ENCODE results near the gene TYR. TPM values are rescaled to one million over a fixed set of nuclear protein-coding genes. Genes with fewer than 3 reads are reported as not detected.

Gene TYR
- total RNA-seq (not detected), polyA plus RNA-seq (not detected)
- long read RNA-seq, donor 1, result 0 reads
- long read RNA-seq, donor 2, result 0 reads
- long read RNA-seq, donor 3, result 0 reads
- long read RNA-seq, donor 4, result 0 reads
- long read RNA-seq, donor 5, result 0 reads

DNA sequence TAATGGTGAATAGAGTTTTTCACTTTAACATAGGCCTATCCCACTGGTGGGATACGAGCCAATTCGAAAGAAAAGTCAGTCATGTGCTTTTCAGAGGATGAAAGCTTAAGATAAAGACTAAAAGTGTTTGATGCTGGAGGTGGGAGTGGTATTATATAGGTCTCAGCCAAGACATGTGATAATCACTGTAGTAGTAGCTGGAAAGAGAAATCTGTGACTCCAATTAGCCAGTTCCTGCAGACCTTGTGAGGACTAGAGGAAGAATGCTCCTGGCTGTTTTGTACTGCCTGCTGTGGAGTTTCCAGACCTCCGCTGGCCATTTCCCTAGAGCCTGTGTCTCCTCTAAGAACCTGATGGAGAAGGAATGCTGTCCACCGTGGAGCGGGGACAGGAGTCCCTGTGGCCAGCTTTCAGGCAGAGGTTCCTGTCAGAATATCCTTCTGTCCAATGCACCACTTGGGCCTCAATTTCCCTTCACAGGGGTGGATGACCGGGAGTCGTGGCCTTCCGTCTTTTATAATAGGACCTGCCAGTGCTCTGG, at the start of gene TYR:
Gene TYR (plus strand): TSS at position 185 of the 541 bp plus-strand sequence. CDS start 79 bp downstream, at position 264.
- WGBS, 2 donors, result 89 to 90% methylated on average over 8 of the region's 8 CpGs
- Histone ChIP-seq H3K36me3 (ENCODE audit: control insufficient read depth in 4 of 4, insufficient read depth in 4 of 4, low read length in 4 of 4) (no peaks in the 10 kb centered on the region), H3K9ac (ENCODE audit: insufficient read depth in 1 of 2, low read length in 2 of 2) (no peak within 1 kb of the TSS), H3K4me1 (ENCODE audit: control insufficient read depth in 5 of 5, insufficient read depth in 5 of 5, low read length in 5 of 5) (no peaks in the 10 kb centered on the region), H3K4me3 (no peak within 1 kb of the TSS), H3K9me3 (ENCODE audit: control insufficient read depth in 4 of 4, insufficient read depth in 3 of 4, low read length in 3 of 4) (no peaks in the 10 kb centered on the region), H3K27me3 (ENCODE audit: control insufficient read depth in 3 of 3, insufficient read depth in 3 of 3, low read length in 2 of 3) (no peaks in the 10 kb centered on the region), H3K27ac (ENCODE audit: low read depth in 1 of 2, low read length in 1 of 2) (no peak within 1 kb of the TSS)
- TF ChIP-seq, protein P1, sequence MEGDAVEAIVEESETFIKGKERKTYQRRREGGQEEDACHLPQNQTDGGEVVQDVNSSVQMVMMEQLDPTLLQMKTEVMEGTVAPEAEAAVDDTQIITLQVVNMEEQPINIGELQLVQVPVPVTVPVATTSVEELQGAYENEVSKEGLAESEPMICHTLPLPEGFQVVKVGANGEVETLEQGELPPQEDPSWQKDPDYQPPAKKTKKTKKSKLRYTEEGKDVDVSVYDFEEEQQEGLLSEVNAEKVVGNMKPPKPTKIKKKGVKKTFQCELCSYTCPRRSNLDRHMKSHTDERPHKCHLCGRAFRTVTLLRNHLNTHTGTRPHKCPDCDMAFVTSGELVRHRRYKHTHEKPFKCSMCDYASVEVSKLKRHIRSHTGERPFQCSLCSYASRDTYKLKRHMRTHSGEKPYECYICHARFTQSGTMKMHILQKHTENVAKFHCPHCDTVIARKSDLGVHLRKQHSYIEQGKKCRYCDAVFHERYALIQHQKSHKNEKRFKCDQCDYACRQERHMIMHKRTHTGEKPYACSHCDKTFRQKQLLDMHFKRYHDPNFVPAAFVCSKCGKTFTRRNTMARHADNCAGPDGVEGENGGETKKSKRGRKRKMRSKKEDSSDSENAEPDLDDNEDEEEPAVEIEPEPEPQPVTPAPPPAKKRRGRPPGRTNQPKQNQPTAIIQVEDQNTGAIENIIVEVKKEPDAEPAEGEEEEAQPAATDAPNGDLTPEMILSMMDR (IDR thresholded peaks at IDR 0.05; ENCODE audit: control extremely low read depth, extremely low read depth), result no peak
- ATAC-seq (ENCODE audit: insufficient read depth, low FRiP score) (no peak), DNase-seq (no peak)

DNA sequence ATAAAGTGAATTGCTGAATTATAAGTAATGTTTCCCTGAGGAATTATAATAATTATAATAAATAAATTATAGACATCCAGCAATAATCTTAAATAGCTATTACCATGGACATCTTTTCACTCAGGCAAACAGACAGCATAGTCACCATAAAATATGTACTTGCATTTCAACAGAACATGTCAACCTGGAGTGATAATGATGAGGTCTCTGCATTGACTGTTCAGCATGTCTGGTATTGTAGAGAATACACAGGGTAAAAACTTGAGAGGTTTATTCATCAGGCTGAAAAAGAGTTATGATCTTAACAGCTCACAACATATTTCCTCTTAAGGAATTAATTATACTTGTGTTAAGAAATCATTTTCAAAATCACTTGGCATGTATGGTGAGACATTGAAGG, 41.1 kb upstream of the TYR start:
- H3K4me3 ChIP-seq, result no peak overlapping the region
- ATAC-seq (ENCODE audit: insufficient read depth, low FRiP score), result no peak
- H3K27ac ChIP-seq (ENCODE audit: low read depth in 1 of 2, low read length in 1 of 2), result no peak overlapping the region
- no peaks in the 10 kb centered on the region for H3K9me3 ChIP-seq (ENCODE audit: control insufficient read depth in 4 of 4, insufficient read depth in 3 of 4, low read length in 3 of 4)
- no peaks in the 10 kb centered on the region for H3K27me3 ChIP-seq (ENCODE audit: control insufficient read depth in 3 of 3, insufficient read depth in 3 of 3, low read length in 2 of 3)
- TF ChIP-seq, protein P1 (IDR thresholded peaks at IDR 0.05; ENCODE audit: control extremely low read depth, extremely low read depth), result no peak
- H3K36me3 ChIP-seq (ENCODE audit: control insufficient read depth in 4 of 4, insufficient read depth in 4 of 4, low read length in 4 of 4), result no peaks in the 10 kb centered on the region
- DNase-seq, result no peak
- H3K9ac ChIP-seq (ENCODE audit: insufficient read depth in 1 of 2, low read length in 2 of 2), result no peak overlapping the region
- H3K4me1 ChIP-seq (ENCODE audit: control insufficient read depth in 5 of 5, insufficient read depth in 5 of 5, low read length in 5 of 5), result no peaks in the 10 kb centered on the region

DNA sequence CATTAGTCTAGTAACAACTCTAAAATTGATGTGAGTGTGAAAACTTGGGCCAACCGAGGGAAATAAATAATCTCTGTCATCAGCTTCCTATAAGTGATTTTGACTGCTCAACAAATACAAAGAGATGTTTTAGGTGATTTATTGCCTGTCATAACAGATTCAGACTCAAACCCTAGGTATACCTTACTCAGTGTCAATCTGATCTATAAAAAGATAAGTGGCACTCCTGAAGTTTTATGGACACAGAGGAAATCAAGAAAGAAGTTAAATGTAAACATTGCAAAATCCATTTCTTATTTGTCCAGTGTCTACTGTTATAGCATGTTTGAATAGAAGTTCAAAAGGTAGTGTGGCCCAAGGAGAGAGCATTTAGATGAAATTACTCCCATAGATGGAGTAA, 30.4 kb upstream of the TYR start:
- Histone ChIP-seq H3K4me3 (no peak overlapping the region), H3K27me3 (ENCODE audit: control insufficient read depth in 3 of 3, insufficient read depth in 3 of 3, low read length in 2 of 3) (no peaks in the 10 kb centered on the region), H3K9me3 (ENCODE audit: control insufficient read depth in 4 of 4, insufficient read depth in 3 of 4, low read length in 3 of 4) (no peaks in the 10 kb centered on the region), H3K9ac (ENCODE audit: insufficient read depth in 1 of 2, low read length in 2 of 2) (no peak overlapping the region), H3K4me1 (ENCODE audit: control insufficient read depth in 5 of 5, insufficient read depth in 5 of 5, low read length in 5 of 5) (no peaks in the 10 kb centered on the region), H3K36me3 (ENCODE audit: control insufficient read depth in 4 of 4, insufficient read depth in 4 of 4, low read length in 4 of 4) (no peaks in the 10 kb centered on the region), H3K27ac (ENCODE audit: low read depth in 1 of 2, low read length in 1 of 2) (no peak overlapping the region)
- ATAC-seq (ENCODE audit: insufficient read depth, low FRiP score), result no peak
- WGBS, 2 donors, result 37 to 62% methylated on average over 1 of the region's 1 CpG
- no peak for DNase-seq
- TF ChIP-seq, protein P1 (IDR thresholded peaks at IDR 0.05; ENCODE audit: control extremely low read depth, extremely low read depth), result no peak

DNA sequence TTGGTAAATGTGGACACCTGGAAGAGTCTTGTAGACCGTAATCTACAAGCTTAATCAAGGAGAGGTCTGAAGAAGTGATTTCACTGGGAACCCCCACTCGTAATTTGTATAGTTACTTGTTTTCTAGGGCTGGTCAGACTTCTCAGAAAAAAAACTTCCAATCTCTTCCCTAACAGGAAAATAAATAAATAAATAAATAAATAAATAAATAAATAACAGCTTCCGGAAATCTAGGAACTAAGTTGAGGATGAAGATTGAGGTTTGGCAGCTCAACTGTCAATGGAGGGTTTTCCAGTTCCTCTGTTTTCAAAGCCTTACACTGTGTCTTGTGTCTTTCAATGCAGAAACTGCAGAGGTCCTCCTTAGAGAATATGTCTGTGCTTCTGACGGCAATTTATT, 17.7 kb upstream of the TYR start:
- ATAC-seq (ENCODE audit: insufficient read depth, low FRiP score), result no peak
- Histone ChIP-seq H3K36me3 (ENCODE audit: control insufficient read depth in 4 of 4, insufficient read depth in 4 of 4, low read length in 4 of 4) (no peaks in the 10 kb centered on the region), H3K27me3 (ENCODE audit: control insufficient read depth in 3 of 3, insufficient read depth in 3 of 3, low read length in 2 of 3) (no peaks in the 10 kb centered on the region), H3K9me3 (ENCODE audit: control insufficient read depth in 4 of 4, insufficient read depth in 3 of 4, low read length in 3 of 4) (no peaks in the 10 kb centered on the region), H3K27ac (ENCODE audit: low read depth in 1 of 2, low read length in 1 of 2) (no peak overlapping the region), H3K4me1 (ENCODE audit: control insufficient read depth in 5 of 5, insufficient read depth in 5 of 5, low read length in 5 of 5) (no peaks in the 10 kb centered on the region), H3K4me3 (no peak overlapping the region), H3K9ac (ENCODE audit: insufficient read depth in 1 of 2, low read length in 2 of 2) (no peak overlapping the region)
- 92 to 93% methylated on average over 4 of the region's 4 CpGs for WGBS, 2 donors
- DNase-seq, result no peak
- TF ChIP-seq, protein P1 (IDR thresholded peaks at IDR 0.05; ENCODE audit: control extremely low read depth, extremely low read depth), result no peak
